Measurements from ENCODE around the gene UBTD2.

GRCh38 chr5:172252501-172252900 is 31.1 kb downstream of the UBTD2 start:
- TF ChIP-seq CTCF (IDR thresholded peaks at IDR 0.05 in 4 of 5, conservative IDR thresholded peaks at IDR 0.05 in 1 of 5) (no peak), POLR2A (IDR thresholded peaks at IDR 0.05) (no peak)

Measured in gastrocnemius medialis (tissue), 4 donors.